ENCODE results near the gene WFDC10B.
"Not testable (repeated sequence)": the region's sequence is repeated elsewhere in the genome, so short reads cannot be mapped to it uniquely, and the experiment has no call there.

Gene WFDC10B

DNA sequence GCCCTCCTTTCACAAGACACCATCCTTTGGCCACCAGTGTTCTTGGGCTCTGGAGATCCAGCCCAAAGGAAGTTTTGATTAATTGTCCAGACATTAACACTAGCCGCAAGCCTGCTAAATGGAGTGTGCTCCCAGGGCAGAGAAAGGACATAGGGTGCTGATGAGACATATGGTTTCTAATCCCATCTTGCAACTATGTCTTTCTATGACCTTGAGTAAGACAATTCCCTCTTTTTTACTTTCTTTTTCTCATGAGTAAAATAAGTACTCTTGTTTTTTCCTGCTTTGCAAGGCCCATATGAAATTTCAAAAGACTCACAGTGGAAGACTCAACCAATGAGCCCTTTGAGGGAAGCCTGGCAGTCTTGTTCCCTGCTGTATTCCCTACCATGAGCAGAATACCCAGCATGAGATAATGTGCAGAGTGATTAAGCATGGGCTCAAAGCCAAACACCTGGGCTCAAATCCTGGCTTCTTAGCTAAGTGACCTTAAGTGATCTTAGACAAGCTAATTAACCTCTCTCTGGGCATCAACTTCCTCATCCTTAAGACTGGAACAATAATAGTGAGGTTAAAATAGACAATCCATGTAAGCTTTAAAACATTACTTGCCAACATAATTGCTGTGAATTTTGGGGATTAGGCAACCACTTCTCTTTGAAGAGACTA, at the start of gene WFDC10B:
Gene WFDC10B (minus strand): TSS at position 51 of the 669 bp plus-strand sequence. CDS start 19,027 bp downstream, outside the sequence.
- DNase-seq = no peak

DNA sequence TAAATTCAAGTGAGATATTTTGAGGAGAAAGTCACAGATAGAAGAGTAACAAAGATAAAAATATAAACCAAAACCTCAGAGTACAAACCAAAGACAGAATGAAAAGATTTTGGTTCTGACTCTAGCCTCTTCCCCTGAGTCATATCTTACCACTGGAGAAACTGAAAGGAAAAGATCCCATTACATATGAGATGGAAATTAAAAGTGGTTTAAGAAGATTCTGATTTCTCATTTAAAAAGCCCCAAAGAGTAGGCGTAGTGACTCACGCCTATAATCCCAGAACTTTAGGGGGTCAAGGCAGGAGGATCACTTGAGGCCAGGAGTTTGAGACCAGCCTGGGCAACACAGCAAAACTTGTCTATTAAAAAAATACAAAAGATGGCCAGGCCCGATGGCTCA, 47.9 kb upstream of the WFDC10B start:
- DNase-seq = no peak

GRCh38 chr20:45751721-45752120, 46.9 kb upstream of the WFDC10B start:
- DNase-seq = no peak

DNA sequence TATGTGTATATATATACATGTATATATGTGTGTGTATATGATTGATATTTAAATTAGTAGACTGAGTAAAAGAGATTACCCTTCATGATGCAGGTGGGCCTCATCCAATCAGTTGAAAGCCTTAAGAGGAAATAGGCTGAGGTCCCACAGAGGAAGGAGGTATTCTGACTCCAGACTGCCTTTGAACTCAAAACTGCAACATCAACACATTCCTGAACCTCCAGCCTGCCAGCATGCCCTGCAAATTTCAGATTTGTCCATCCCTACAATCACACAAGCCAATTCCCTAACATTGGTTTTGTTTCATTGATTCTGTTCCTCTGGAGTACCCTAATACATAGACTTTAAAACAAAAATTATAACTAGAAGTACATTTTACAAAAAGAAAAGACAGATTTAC, 40.2 kb upstream of the WFDC10B start:
- DNase-seq = no peak

DNA sequence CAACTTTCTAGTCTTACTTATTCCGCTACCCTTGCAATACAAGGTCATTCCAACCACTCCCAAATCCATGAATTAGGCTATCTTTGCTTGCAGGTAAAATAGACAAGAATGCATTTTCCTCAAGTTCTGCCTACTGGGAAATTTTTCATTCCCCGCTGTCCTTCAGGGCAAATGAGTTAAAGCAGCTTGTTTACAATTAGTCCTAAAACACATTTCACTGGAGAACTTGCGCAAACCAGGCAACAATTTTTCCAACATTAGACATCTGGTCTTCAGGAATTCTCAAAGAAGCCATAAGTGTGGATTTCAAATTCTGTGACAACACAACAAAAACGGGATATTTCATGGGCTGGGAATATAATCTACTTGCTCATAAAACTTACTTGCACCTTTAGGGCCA, 37.8 kb upstream of the WFDC10B start:
- DNase-seq = no peak

DNA sequence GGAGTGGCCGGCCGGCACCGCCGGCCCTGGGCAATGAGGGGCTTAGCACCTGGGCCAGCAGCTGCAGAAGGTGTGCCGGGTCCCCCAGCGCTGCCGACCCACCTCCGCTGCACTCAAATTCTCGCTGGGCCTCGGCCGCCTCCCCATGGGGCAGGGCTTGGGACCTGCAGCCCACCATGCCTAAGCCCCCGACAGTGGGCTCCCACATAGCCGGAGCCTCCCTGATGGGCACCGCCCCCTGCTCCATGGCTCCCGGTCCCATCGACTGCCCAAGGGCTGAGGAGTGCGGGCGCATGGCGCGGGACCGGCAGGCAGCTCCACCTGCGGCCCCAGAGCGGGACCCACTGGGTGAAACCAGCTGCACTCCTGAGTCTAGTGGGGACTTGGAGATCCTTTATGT, 31.2 kb upstream of the WFDC10B start:
- no peak for DNase-seq

- DNase-seq = no peak
Measured at GRCh38 chr20:45735552-45735951, 30.7 kb upstream of the WFDC10B start.

- no peak for DNase-seq
Measured at GRCh38 chr20:45732199-45732598, 27.4 kb upstream of the WFDC10B start.

- no peak for DNase-seq
Measured at GRCh38 chr20:45727044-45727443, 22.2 kb upstream of the WFDC10B start.

- DNase-seq = no peak
Measured at GRCh38 chr20:45725134-45725533, 20.3 kb upstream of the WFDC10B start.

DNA sequence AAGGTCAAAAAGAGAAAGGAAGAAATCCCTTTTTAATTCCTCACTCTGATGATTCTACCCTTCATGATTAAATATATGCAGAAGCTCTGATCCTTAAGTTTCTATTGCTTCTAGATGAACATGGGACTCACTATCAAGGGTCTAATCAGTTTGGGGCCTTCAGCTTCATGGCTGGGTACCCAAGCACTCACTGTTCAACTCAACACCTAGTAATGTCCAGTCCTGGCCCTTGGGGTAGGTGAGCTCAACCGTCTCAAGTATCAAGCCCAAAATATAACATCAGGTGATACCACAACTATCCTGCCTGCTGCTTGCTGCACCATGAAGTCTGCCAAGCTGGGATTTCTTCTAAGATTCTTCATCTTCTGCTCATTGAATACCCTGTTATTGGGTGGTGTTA, 17.2 kb upstream of the WFDC10B start, which contains the start of gene SPINT4:
Gene SPINT4 (plus strand): TSS at position 301 of the 400 bp plus-strand sequence. CDS start 21 bp downstream, at position 322.
- DNase-seq = no peak

GRCh38 chr20:45716141-45716688, 11.4 kb upstream of the WFDC10B start:
- not testable (repeated sequence) for DNase-seq

DNA sequence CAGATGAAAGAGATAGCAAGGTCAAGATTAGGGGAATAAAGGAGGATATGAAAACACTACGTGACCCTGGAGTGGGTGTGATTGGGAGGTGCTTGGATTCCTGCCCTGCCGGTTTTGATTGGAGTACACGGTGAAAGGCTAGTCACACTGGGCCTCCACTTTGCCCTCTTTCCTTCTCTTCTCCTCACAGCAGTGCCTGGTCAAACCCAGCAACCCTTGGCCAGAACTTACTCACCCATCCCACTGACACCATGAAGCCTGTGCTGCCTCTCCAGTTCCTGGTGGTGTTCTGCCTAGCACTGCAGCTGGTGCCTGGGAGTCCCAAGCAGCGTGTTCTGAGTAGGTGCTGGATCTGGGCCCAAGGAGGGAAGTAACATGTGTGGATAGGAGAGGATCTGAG, 2.9 kb downstream of the WFDC10B start, which contains the start of gene WFDC13:
Gene WFDC13 (plus strand): TSS at position 166 of the 400 bp plus-strand sequence. CDS start 86 bp downstream, at position 252.
- DNase-seq = no peak

- no peak for DNase-seq
Measured at GRCh38 chr20:45701104-45701503, 3.7 kb downstream of the WFDC10B start.

DNA sequence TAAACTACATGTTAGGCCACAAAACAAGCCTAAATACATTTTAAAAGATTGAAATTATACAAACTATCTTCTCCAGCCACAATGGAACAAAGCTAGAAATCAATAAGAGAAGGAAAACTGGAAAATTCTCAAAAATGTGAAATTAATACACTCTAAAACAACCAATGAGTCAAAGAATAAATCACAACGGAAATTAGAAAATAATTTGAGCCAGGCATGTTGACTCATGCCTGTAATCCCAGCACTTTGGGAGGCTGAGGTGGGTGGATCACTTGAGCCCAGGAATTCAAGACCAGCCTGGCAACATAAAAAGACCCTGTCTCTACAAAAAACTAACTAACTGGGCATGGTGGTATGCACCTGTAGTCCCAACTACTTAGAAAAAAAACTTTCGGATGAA, 9.3 kb downstream of the WFDC10B start:
- DNase-seq = no peak

DNA sequence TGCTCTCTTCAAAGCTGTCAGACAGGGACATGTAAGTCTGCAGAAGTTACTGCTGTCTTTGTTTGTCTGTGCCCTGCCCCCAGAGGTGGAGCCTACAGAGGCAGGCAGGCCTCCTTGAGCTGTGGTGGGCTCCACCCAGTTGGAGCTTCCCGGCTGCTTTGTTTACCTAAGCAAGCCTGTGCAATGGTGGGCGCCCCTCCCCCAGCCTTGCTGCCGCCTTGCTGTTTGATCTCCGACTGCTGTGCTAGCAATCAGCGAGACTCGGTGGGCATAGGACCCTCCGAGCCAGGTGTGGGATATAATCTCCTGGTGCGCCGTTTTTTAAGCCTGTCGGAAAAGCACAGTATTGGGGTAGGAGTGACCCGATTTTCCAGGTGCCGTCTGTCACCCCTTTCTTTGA, 11.5 kb downstream of the WFDC10B start:
- DNase-seq = not testable (repeated sequence)

DNA sequence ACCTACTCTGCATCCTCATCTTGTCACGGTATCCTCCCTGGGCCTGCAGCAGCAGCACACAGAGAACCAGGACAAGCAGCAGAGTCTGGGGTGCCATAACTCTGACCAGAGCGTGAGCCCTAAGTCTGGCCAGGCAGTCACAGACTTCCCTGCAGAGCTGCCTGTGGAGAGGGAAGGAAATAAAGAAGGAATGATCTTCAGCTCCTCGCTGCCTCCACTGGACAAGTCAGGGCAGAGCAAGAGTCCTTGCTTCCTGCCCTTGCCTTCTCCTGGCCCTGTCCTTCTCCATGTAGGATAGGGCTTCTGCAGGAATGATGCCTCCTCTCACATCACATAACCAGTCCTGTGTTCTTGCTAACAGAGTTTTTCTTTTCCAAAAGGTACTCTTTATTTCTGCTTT, 18.9 kb downstream of the WFDC10B start:
- no peak for DNase-seq

GRCh38 chr20:45679650-45680049, 25.2 kb downstream of the WFDC10B start:
- DNase-seq = no peak

- no peak for DNase-seq
Measured at GRCh38 chr20:45672765-45673164, 32.1 kb downstream of the WFDC10B start.

- no peak for DNase-seq
Measured at GRCh38 chr20:45670139-45670538, 34.7 kb downstream of the WFDC10B start, which contains the start of gene WFDC11. Gene WFDC11, minus strand, starts transcription at chr20:45670239. Its CDS starts 19,639 bp downstream, at chr20:45650600.

GRCh38 chr20:45657038-45657437, 47.8 kb downstream of the WFDC10B start:
- DNase-seq = not testable (repeated sequence)

GRCh38 chr20:45651726-45652125, 53.1 kb downstream of the WFDC10B start:
- DNase-seq = not testable (repeated sequence)

GRCh38 chr20:45649312-45649863, 55.4 kb downstream of the WFDC10B start:
- DNase-seq = no peak

DNA sequence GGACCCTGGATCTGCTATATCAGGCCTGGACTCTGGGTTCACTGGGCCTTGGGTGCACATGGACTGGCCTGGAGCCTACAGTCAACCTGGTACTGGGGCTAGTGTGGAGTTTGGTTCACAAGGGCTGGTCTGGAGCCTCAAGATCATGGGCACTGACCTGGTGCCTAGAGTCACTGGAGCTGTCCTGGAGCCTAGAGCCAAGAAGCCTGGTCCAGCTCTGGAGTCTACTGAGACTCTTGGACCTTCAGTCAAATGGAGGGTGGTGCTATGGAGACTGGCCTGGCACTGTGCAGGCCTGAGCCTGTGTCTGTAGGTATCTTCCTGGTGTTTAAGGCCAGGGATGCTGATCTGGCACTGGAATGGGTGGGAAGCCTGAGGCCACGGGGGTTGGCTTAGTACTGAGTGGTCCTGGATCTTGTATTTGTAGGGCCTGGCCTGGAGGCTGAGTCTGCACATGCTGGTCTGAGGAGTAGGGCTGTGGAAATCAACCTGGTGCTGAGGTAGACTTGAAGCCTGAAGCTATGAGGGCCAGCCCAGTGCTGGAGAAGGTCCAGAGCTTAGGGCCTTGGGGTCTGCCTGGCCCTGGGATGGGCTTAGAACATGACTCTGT, 57.3 kb downstream of the WFDC10B start:
- DNase-seq = no peak
